HG03064 (cell line): ENCODE measurements around the gene MOB1A.
"Not testable (repeated sequence)": the region's sequence is repeated elsewhere in the genome, so short reads cannot be mapped to it uniquely, and the experiment has no call there.

Source experiments
- ATAC-seq: cut with Tn5 transposase; IDR thresholded peaks from one replicate; pipeline ENCODE4 v1.9.1; 2021; ENCODE audit warnings: low read depth; ENCODE audit not compliant: unreplicated experiment

MOB1A gene

GRCh38 chr2:74149570-74150319, 28.9 kb downstream of the MOB1A start:
- no peak for ATAC-seq

GRCh38 chr2:74149247-74149525, 29.5 kb downstream of the MOB1A start:
- no peak for ATAC-seq

- no peak for ATAC-seq
Measured at GRCh38 chr2:74148457-74149246, 30.0 kb downstream of the MOB1A start.

GRCh38 chr2:74147727-74148456, 30.8 kb downstream of the MOB1A start, which contains the start of gene BOLA3:
Gene BOLA3 (minus strand): TSS chr2:74147912. CDS start chr2:74147874, 38 bp downstream.
- ATAC-seq = peak; percentile 90

GRCh38 chr2:74146929-74147726, 31.6 kb downstream of the MOB1A start:
- peak; percentile 30 for ATAC-seq

- ATAC-seq = no peak
Measured at GRCh38 chr2:74142340-74142739, 36.3 kb downstream of the MOB1A start.

- ATAC-seq = no peak
Measured at GRCh38 chr2:74138600-74139323, 39.9 kb downstream of the MOB1A start.

- no peak for ATAC-seq
Measured at GRCh38 chr2:74137651-74138599, 40.8 kb downstream of the MOB1A start.

- no peak for ATAC-seq
Measured at GRCh38 chr2:74131901-74132300, 46.8 kb downstream of the MOB1A start.

- no peak for ATAC-seq
Measured at GRCh38 chr2:74130211-74130995, 48.3 kb downstream of the MOB1A start.

GRCh38 chr2:74128206-74128605, 50.5 kb downstream of the MOB1A start:
- ATAC-seq = no peak

- not testable (repeated sequence) for ATAC-seq
Measured at GRCh38 chr2:74123955-74124354, 54.7 kb downstream of the MOB1A start.

- not testable (repeated sequence) for ATAC-seq
Measured at GRCh38 chr2:74121846-74122245, 56.8 kb downstream of the MOB1A start.

GRCh38 chr2:74119912-74120825, 58.5 kb downstream of the MOB1A start:
- ATAC-seq = peak; percentile 93

- ATAC-seq = no peak
Measured at GRCh38 chr2:74119339-74119738, 59.3 kb downstream of the MOB1A start.

- no peak for ATAC-seq
Measured at GRCh38 chr2:74111380-74111779, 67.3 kb downstream of the MOB1A start.

GRCh38 chr2:74110537-74110936, 68.1 kb downstream of the MOB1A start:
- ATAC-seq = no peak
